MM.1S (cell line): ENCODE data around the gene PRKG2.

ENCODE experiments used
- CTCF ChIP-seq: fragments of 300-600 bp; sonication (generic); IDR thresholded peaks from 2 replicates; pipeline ENCODE4 v1.5.1; 2016; ENCODE audit warnings: antibody characterized with exemption, low read length, mixed read lengths
- EZH2 ChIP-seq: fragments of 300-600 bp; sonication (generic); optimal IDR thresholded peaks from 2 replicates; pipeline ENCODE3; 2017; ENCODE audit warnings: low read depth, mild to moderate bottlenecking, antibody characterized with exemption, low read length, mixed read lengths
- EZH2phosphoT487 ChIP-seq: fragments of 300-600 bp; sonication (generic); IDR thresholded peaks from 2 replicates; pipeline ENCODE4 v1.6.1; 2018; ENCODE audit warnings: antibody characterized with exemption, low read length

- TF ChIP-seq CTCF: no peak
- TF ChIP-seq EZH2: no peak
- no peak for TF ChIP-seq EZH2phosphoT487
Measured at GRCh38 chr4:81148576-81148975, 66.4 kb downstream of the PRKG2 start.
